NCI-H345 (cell line): ENCODE data around the gene LRRC25.

Experiments
- DNase-seq: peaks from one replicate; lab custom pipeline; 2025; lab: John Stamatoyannopoulos, UW

LRRC25 gene

GRCh38 chr19:18345296-18345695 lies 52.1 kb downstream of the LRRC25 start:
- no peak for DNase-seq

- no peak for DNase-seq
Measured at GRCh38 chr19:18344582-18344950, 52.9 kb downstream of the LRRC25 start.

GRCh38 chr19:18342090-18342632 lies 55.3 kb downstream of the LRRC25 start:
- DNase-seq: no peak
